Fibroblast of lung (primary cell): ENCODE measurements around the gene RAI1. TPM values are rescaled to one million over a fixed set of nuclear protein-coding genes. Genes with fewer than 3 reads are reported as not detected.

Source experiments
- DNase-seq, 2 donors: peaks; one replicate each; pipeline versions ENCODE4 v3.0.0 to v3.0.0-alpha.2; 2010; ENCODE audit warnings: low read depth in 2 of 2
- H2AFZ ChIP-seq: 2 replicates; pipeline ENCODE4 v1.5.1; 2012; ENCODE audit warnings: low read length, control low read depth, inconsistent platforms
- H3K27ac ChIP-seq: 2 replicates; pipeline ENCODE4 v1.5.1; 2011; ENCODE audit warnings: low read length, control low read depth; ENCODE audit not compliant: insufficient read depth
- H3K27me3 ChIP-seq: 2 replicates; pipeline ENCODE4 v1.5.1; 2011; ENCODE audit warnings: mild to moderate bottlenecking, low read length; ENCODE audit not compliant: control insufficient read depth, insufficient read depth
- H3K36me3 ChIP-seq: 2 replicates; pipeline ENCODE4 v1.5.1; 2011; ENCODE audit warnings: low read length; ENCODE audit not compliant: control insufficient read depth, insufficient read depth
- H3K4me1 ChIP-seq: 2 replicates; pipeline ENCODE4 v1.5.1; 2011; ENCODE audit warnings: low read length; ENCODE audit not compliant: control insufficient read depth, insufficient read depth; ENCODE audit errors: extremely low read depth
- H3K4me2 ChIP-seq: 2 replicates; pipeline ENCODE4 v1.5.1; 2011; ENCODE audit warnings: low read length, control low read depth; ENCODE audit not compliant: insufficient read depth; ENCODE audit errors: extremely low read depth
- H3K4me3 ChIP-seq, 4 experiments: fragments of 200-600 bp in 1 of 4; sonication (generic) in 1 of 4; replicated peaks in 1 of 4; 2 replicates each; pipeline ENCODE4 v1.5.1; 2011 to 2016; ENCODE audit warnings: low read length in 4 of 4, low read depth in 3 of 4, mild to moderate bottlenecking in 3 of 4, control low read depth in 2 of 4, inconsistent platforms in 1 of 4, mixed read lengths in 1 of 4; ENCODE audit not compliant: insufficient read depth in 1 of 4; ENCODE audit errors: control extremely low read depth in 1 of 4
- H3K79me2 ChIP-seq: 2 replicates; pipeline ENCODE4 v1.5.1; 2012; ENCODE audit warnings: mild to moderate bottlenecking, low read length, inconsistent platforms; ENCODE audit not compliant: control insufficient read depth, insufficient read depth
- H3K9ac ChIP-seq: 2 replicates; pipeline ENCODE4 v1.5.1; 2011; ENCODE audit warnings: mild to moderate bottlenecking, low read length, control low read depth; ENCODE audit not compliant: insufficient read depth
- H3K9me3 ChIP-seq: 2 replicates; pipeline ENCODE4 v1.5.1; 2012; ENCODE audit warnings: low read depth, low read length; ENCODE audit not compliant: control insufficient read depth, insufficient read depth
- H4K20me1 ChIP-seq: 2 replicates; pipeline ENCODE4 v1.5.1; 2011; ENCODE audit warnings: low read length; ENCODE audit not compliant: control insufficient read depth, insufficient read depth; ENCODE audit errors: extremely low read depth
- EZH2 ChIP-seq: IDR thresholded peaks from 2 replicates; pipeline ENCODE4 v1.5.1; 2012; ENCODE audit warnings: low read length, control low read depth, mild to moderate bottlenecking; ENCODE audit errors: missing control alignments
- polyA plus RNA-seq, 2 donors: library from polyadenylated mRNA; depleted of rRNA in 1 of 2; stranded (reverse) in 1 of 2; unstranded in 1 of 2; fragments of >200 nt; gene quantifications; 2 replicates each; pipeline ENCODE4 v1.2.1, GENCODE V29; 2011 to 2012; ENCODE audit warnings: missing spikeins in 1 of 2
- total RNA-seq: library from RNA; depleted of rRNA; stranded (reverse); fragments of >200 nt; gene quantifications from 2 replicates; pipeline ENCODE4 v1.2.1, GENCODE V29; 2014
- TF ChIP-seq, protein P1 (sequence below), 2 donors: IDR thresholded peaks in 1 of 2; conservative IDR thresholded peaks in 1 of 2; 1 replicate in 1 of 2; 2 replicates in 1 of 2; pipeline ENCODE4 v1.5.1; 2011 to 2012; ENCODE audit warnings: low read length in 2 of 2, control low read depth in 1 of 2, inconsistent platforms in 1 of 2, low read depth in 1 of 2, mild to moderate bottlenecking in 1 of 2

RAI1 gene
- total and polyA plus RNA-seq, 2 donors (not counting 1 experiment from before 2014, with no cell fraction given), result 2.1 to 6.6 TPM

- no peak overlapping the region for H3K9ac ChIP-seq
- no peaks in the 10 kb centered on the region for H3K4me1 ChIP-seq
- no peaks in the 10 kb centered on the region for H4K20me1 ChIP-seq
- no peaks in the 10 kb centered on the region for H3K36me3 ChIP-seq
- DNase-seq, result no peak
- TF ChIP-seq EZH2, result no peak
- TF ChIP-seq, protein P1, sequence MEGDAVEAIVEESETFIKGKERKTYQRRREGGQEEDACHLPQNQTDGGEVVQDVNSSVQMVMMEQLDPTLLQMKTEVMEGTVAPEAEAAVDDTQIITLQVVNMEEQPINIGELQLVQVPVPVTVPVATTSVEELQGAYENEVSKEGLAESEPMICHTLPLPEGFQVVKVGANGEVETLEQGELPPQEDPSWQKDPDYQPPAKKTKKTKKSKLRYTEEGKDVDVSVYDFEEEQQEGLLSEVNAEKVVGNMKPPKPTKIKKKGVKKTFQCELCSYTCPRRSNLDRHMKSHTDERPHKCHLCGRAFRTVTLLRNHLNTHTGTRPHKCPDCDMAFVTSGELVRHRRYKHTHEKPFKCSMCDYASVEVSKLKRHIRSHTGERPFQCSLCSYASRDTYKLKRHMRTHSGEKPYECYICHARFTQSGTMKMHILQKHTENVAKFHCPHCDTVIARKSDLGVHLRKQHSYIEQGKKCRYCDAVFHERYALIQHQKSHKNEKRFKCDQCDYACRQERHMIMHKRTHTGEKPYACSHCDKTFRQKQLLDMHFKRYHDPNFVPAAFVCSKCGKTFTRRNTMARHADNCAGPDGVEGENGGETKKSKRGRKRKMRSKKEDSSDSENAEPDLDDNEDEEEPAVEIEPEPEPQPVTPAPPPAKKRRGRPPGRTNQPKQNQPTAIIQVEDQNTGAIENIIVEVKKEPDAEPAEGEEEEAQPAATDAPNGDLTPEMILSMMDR (conservative IDR thresholded peaks at IDR 0.05 in 1 of 2, IDR thresholded peaks at IDR 0.05 in 1 of 2; ENCODE audit: low read depth in 1 of 2, low read length in 2 of 2), result no peak
- no peaks in the 10 kb centered on the region for H3K27me3 ChIP-seq
- H3K4me2 ChIP-seq, result no peak overlapping the region
- no peaks in the 10 kb centered on the region for H3K9me3 ChIP-seq
- no peak overlapping the region for H3K27ac ChIP-seq
- no peak overlapping the region for H2AFZ ChIP-seq
- H3K4me3 ChIP-seq, result no peak overlapping the region
- peaks cover 4% of the 10 kb centered on the region for H3K79me2 ChIP-seq
Measured at GRCh38 chr17:17758941-17759563, 77.8 kb downstream of the RAI1 start.

DNA sequence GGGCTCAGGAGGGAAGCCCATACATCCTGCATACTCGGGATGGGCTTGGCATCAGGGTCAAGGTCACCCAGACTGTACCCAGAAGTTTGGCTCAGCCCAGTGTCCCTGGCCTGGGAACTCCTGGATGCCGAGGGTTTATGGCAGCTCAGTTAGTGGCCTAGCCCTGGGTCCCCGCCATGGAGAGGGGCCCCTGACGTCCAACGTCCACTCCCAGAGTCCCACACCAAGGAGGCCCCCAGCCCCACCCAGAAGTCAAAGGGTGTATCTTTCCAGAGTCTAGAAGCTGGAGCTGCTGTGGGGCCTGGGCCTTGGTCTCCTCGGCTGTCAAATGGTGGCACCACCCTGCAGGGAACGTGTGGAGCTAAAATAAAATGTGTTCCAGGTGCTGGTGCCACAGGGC, 79.1 kb downstream of the RAI1 start:
- Histone ChIP-seq H4K20me1 (no peaks in the 10 kb centered on the region), H3K4me3 (no peak overlapping the region), H3K4me2 (no peak overlapping the region), H2AFZ (no peak overlapping the region), H3K27ac (no peak overlapping the region), H3K79me2 (peaks cover 2% of the 10 kb centered on the region), H3K27me3 (no peaks in the 10 kb centered on the region), H3K9ac (no peak overlapping the region), H3K4me1 (no peaks in the 10 kb centered on the region), H3K36me3 (peaks cover 2% of the 10 kb centered on the region), H3K9me3 (no peaks in the 10 kb centered on the region)
- no peak for DNase-seq
- TF ChIP-seq, protein P1 (conservative IDR thresholded peaks at IDR 0.05 in 1 of 2, IDR thresholded peaks at IDR 0.05 in 1 of 2; ENCODE audit: low read depth in 1 of 2, low read length in 2 of 2), result no peak
- no peak for TF ChIP-seq EZH2

DNA sequence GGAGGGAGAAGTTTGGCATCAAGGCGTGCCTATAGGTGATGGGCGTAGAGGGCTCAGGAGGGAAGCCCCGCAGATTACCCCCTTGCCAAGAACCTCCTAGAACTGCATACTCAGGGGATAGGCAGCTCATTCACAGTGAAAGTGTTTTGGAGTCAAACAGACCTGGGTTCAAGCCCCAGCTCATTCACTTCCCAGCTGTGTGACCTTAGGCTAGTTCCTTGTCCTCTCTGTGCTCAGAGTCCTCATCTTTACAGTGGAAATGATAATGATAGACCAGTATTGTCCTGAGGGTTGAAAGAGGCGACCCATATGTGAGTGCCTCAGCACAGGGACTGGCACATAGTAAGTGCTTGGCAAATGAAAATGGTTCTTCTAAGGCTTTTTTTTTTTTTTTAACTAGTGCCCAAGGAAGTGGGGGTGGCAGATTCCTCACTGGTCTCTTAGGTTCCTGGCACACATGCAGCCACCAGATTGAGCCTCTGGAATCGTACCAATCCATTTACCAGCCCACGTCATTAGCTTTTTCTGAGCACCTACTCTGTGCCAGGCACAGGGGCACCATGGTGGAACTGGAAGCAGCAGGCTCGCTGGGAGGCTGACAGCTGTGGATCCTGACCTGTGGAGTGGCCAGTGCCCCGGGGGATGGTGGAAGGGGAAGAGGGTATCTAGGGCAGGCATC, 79.8 kb downstream of the RAI1 start:
- Histone ChIP-seq H3K9ac (no peak overlapping the region), H3K4me2 (no peak overlapping the region), H3K27me3 (no peaks in the 10 kb centered on the region), H2AFZ (no peak overlapping the region), H3K4me1 (no peaks in the 10 kb centered on the region), H4K20me1 (no peaks in the 10 kb centered on the region), H3K9me3 (no peaks in the 10 kb centered on the region), H3K36me3 (peaks cover 2% of the 10 kb centered on the region), H3K4me3 (no peak overlapping the region), H3K79me2 (no peaks in the 10 kb centered on the region), H3K27ac (no peak overlapping the region)
- DNase-seq, result no peak
- no peak for TF ChIP-seq EZH2
- TF ChIP-seq, protein P1 (conservative IDR thresholded peaks at IDR 0.05 in 1 of 2, IDR thresholded peaks at IDR 0.05 in 1 of 2; ENCODE audit: low read depth in 1 of 2, low read length in 2 of 2), result no peak
